SK-N-SH (cell line): ENCODE results near the gene SLC22A23. TPM values are rescaled to one million over a fixed set of nuclear protein-coding genes. Genes with fewer than 3 reads are reported as not detected.
"Not testable (repeated sequence)": the region's sequence is repeated elsewhere in the genome, so short reads cannot be mapped to it uniquely, and the experiment has no call there.

Experiments used
- CTCF ChIA-PET: fragments of 300-600, 350-600 bp; formaldehyde crosslinking; extraction: SDS; loops from one replicate; lab custom pipeline; 2021; lab: Yijun Ruan, JAX
- POLR2A ChIA-PET: fragments of 350-600 bp; sonication (Branson Sonifier 250); formaldehyde crosslinking; extraction: SDS; loops from one replicate; lab custom pipeline; 2020; ENCODE audit warnings: antibody characterized with exemption, inconsistent platforms; lab: Yijun Ruan, JAX
- DNase-seq: peaks from one replicate; pipeline ENCODE4 v3.0.0; 2012
- H2AFZ ChIP-seq: fragments of 200-600 bp; sonication (generic); 2 replicates; pipeline ENCODE4 v1.8.1; 2016; ENCODE audit warnings: antibody characterized with exemption, mild to moderate bottlenecking, low read depth
- H3F3A ChIP-seq: fragments of 200-600 bp; sonication (generic); replicated peaks from 2 replicates; pipeline ENCODE3; 2016; ENCODE audit warnings: antibody characterized with exemption, mild to moderate bottlenecking; ENCODE audit not compliant: insufficient read depth
- H3K27ac ChIP-seq, 2 experiments: fragments of 200-500 bp in 1 of 2; fragments of 200-600 bp in 1 of 2; sonication (Bioruptor generic) in 1 of 2; sonication (generic), shearing (Covaris generic) in 1 of 2; 2 replicates each; pipeline versions ENCODE4 v1.5.1 to v1.6.1; 2014 to 2016; ENCODE audit warnings: low read depth in 2 of 2, inconsistent platforms in 1 of 2, low read length in 1 of 2, mild to moderate bottlenecking in 1 of 2, mixed read lengths in 1 of 2
- H3K27me3 ChIP-seq: fragments of 200-600 bp; sonication (generic), shearing (Covaris generic); 2 replicates; pipeline ENCODE4 v1.6.1; 2016; ENCODE audit warnings: mixed run types; ENCODE audit not compliant: insufficient read depth
- H3K36me3 ChIP-seq, 2 experiments: fragments of 200-500 bp in 1 of 2; fragments of 200-600 bp in 1 of 2; sonication (Bioruptor generic) in 1 of 2; sonication (generic) in 1 of 2; replicated peaks in 1 of 2; 2 replicates each; pipeline versions ENCODE3 to v1.5.1; 2014 to 2016; ENCODE audit warnings: low read length in 1 of 2, mild to moderate bottlenecking in 1 of 2; ENCODE audit not compliant: insufficient read depth in 2 of 2, control insufficient read depth in 1 of 2
- H3K4me1 ChIP-seq, 2 experiments: fragments of 200-500 bp in 1 of 2; fragments of 200-600 bp in 1 of 2; sonication (Bioruptor generic) in 1 of 2; sonication (generic), shearing (Covaris generic) in 1 of 2; 2 replicates each; pipeline versions ENCODE4 v1.5.1 to v1.6.1; 2014 to 2016; ENCODE audit warnings: low read depth in 1 of 2, low read length in 1 of 2, mixed run types in 1 of 2; ENCODE audit not compliant: insufficient read depth in 2 of 2, control insufficient read depth in 1 of 2
- H3K4me2 ChIP-seq: fragments of 200-600 bp; sonication (generic), shearing (Covaris generic); 2 replicates; pipeline ENCODE4 v1.6.1; 2017; ENCODE audit warnings: mixed run types
- H3K4me3 ChIP-seq, 2 experiments: fragments of 200-500 bp in 1 of 2; fragments of 200-600 bp in 1 of 2; sonication (Bioruptor generic) in 1 of 2; sonication (generic), shearing (Covaris generic) in 1 of 2; 2 replicates each; pipeline versions ENCODE4 v1.5.1 to v1.8.1; 2014 to 2016; ENCODE audit warnings: low read depth in 2 of 2, inconsistent platforms in 1 of 2, low read length in 1 of 2, mild to moderate bottlenecking in 1 of 2, mixed read lengths in 1 of 2, moderate library complexity in 1 of 2
- H3K79me2 ChIP-seq: fragments of 200-600 bp; sonication (generic); 2 replicates; pipeline ENCODE4 v1.8.1; 2017; ENCODE audit warnings: mild to moderate bottlenecking; ENCODE audit not compliant: insufficient read depth
- H3K9ac ChIP-seq: fragments of 200-600 bp; sonication (generic); 2 replicates; pipeline ENCODE4 v1.6.1; 2017; ENCODE audit warnings: mixed run types
- H3K9me2 ChIP-seq: fragments of 200-600 bp; sonication (generic); 2 replicates; pipeline ENCODE4 v1.6.1; 2017; ENCODE audit warnings: mixed run types
- H3K9me3 ChIP-seq: fragments of 200-600 bp; sonication (generic); 2 replicates; pipeline ENCODE4 v1.6.1; 2017; ENCODE audit warnings: mixed run types, mild to moderate bottlenecking, moderate library complexity
- H4K20me1 ChIP-seq: fragments of 200-600 bp; sonication (generic); 2 replicates; pipeline ENCODE4 v1.6.1; 2017; ENCODE audit warnings: mild to moderate bottlenecking, mixed run types; ENCODE audit not compliant: insufficient read depth
- CHD2 ChIP-seq: fragments of 150-350 bp; IDR thresholded peaks from 2 replicates; pipeline ENCODE4 v1.6.1; 2018; ENCODE audit warnings: low read length; ENCODE audit not compliant: partially characterized antibody
- CTCF ChIP-seq: fragments of 200-600 bp; sonication (generic); IDR thresholded peaks from 2 replicates; pipeline ENCODE4 v1.6.1; 2017; ENCODE audit warnings: antibody characterized with exemption, mild to moderate bottlenecking, moderate library complexity
- ELF1 ChIP-seq: IDR thresholded peaks from 2 replicates; pipeline ENCODE4 v1.4.0; 2012
- EZH2phosphoT487 ChIP-seq: fragments of 200-600 bp; sonication (generic); IDR thresholded peaks from 2 replicates; pipeline ENCODE4 v1.6.1; 2017; ENCODE audit warnings: low read depth, mixed run types, mild to moderate bottlenecking, antibody characterized with exemption, moderate library complexity, borderline replicate concordance
- FOXM1 ChIP-seq: IDR thresholded peaks from 2 replicates; pipeline ENCODE4 v1.4.0; 2012; ENCODE audit warnings: low read depth, mild to moderate bottlenecking
- GABPA ChIP-seq: IDR thresholded peaks from 2 replicates; pipeline ENCODE4 v1.4.0; 2012; ENCODE audit warnings: low read depth, mild to moderate bottlenecking
- JUND ChIP-seq: IDR thresholded peaks from 2 replicates; pipeline ENCODE4 v1.4.0; 2012
- MXI1 ChIP-seq: IDR thresholded peaks from 2 replicates; pipeline ENCODE4 v1.6.1; 2012; ENCODE audit warnings: mild to moderate bottlenecking, low read depth, low read length, improper control_type of control experiment
- NRF1 ChIP-seq: IDR thresholded peaks from 2 replicates; pipeline ENCODE4 v1.6.1; 2012; ENCODE audit warnings: low read depth, mild to moderate bottlenecking, low read length
- POLR2AphosphoS5 ChIP-seq: IDR thresholded peaks from 2 replicates; pipeline ENCODE4 v1.6.1; 2012; ENCODE audit warnings: low read depth, low read length
- RAD21 ChIP-seq: IDR thresholded peaks from 2 replicates; pipeline ENCODE4 v1.6.1; 2012; ENCODE audit warnings: mild to moderate bottlenecking, low read length
- SIN3A ChIP-seq: IDR thresholded peaks from 2 replicates; pipeline ENCODE4 v1.6.1; 2012; ENCODE audit warnings: low read depth, mild to moderate bottlenecking, low read length, moderate library complexity, borderline replicate concordance
- SMC3 ChIP-seq: IDR thresholded peaks from 2 replicates; pipeline ENCODE4 v1.6.1; 2012; ENCODE audit warnings: low read depth, low read length, improper control_type of control experiment
- TCF12 ChIP-seq: IDR thresholded peaks from 2 replicates; pipeline ENCODE4 v1.4.0; 2012
- TEAD4 ChIP-seq: IDR thresholded peaks from 2 replicates; pipeline ENCODE4 v1.4.0; 2012; ENCODE audit warnings: mild to moderate bottlenecking, borderline replicate concordance; ENCODE audit not compliant: insufficient read depth
- USF1 ChIP-seq: IDR thresholded peaks from 2 replicates; pipeline ENCODE4 v1.4.0; 2012; ENCODE audit warnings: low read depth, borderline replicate concordance
- ZBTB33 ChIP-seq: IDR thresholded peaks from 2 replicates; pipeline ENCODE4 v1.4.0; 2012; ENCODE audit warnings: low read depth, borderline replicate concordance
- WGBS: methylation state at CpG from one replicate; pipeline ENCODE4 v1.1.6; 2017; ENCODE audit warnings: low lambda C conversion rate; 5-methylcytosine and 5-hydroxymethylcytosine counted together
- polyA plus RNA-seq, 3 experiments: library from polyadenylated mRNA; depleted of rRNA; stranded (reverse); fragments of >200 nt; gene quantifications; 2 replicates each; pipeline ENCODE4 v1.2.3, GENCODE V29; 2012

Gene SLC22A23
- polyA plus RNA-seq, 1 of the 3 experiments (the other 2 are of a cell fraction) = not detected

- WGBS = 94% methylated on average over 5 of the region's 5 CpGs
- Histone ChIP-seq H3K27me3 (no peaks in the 10 kb centered on the region), H3K9ac (no peak overlapping the region), H3K27ac (no peak overlapping the region), H3K9me3 (no peaks in the 10 kb centered on the region), H3K79me2 (no peaks in the 10 kb centered on the region), H3K4me2 (no peak overlapping the region), H4K20me1 (no peaks in the 10 kb centered on the region)
- DNase-seq = no peak
- POLR2A ChIA-PET = interaction anchor here (1.6 kb wide), 1 partner anchor 15 kb away, joined by 3 read pairs; no protein-coding TSS in a partner anchor
- no peak for TF ChIP-seq NRF1
- TF ChIP-seq POLR2AphosphoS5 = no peak
- TF ChIP-seq, all 33 proteins: peak for 0
- H3K4me1 ChIP-seq = peaks cover 10 to 14% of the 10 kb centered on the region in 2 experiments; a peak in 3 of 4 replicates
- no peak overlapping the region for H3K4me3 ChIP-seq
- peaks cover 16% of the 10 kb centered on the region for H3F3A ChIP-seq
- no peaks in the 10 kb centered on the region for H3K36me3 ChIP-seq
- CTCF ChIA-PET = interaction anchor here (2.2 to 3.8 kb wide), 2 partner anchors 9 to 14 kb away, joined by 9 to 25 read pairs; no protein-coding TSS in a partner anchor
- no peak overlapping the region for H2AFZ ChIP-seq
- no peaks in the 10 kb centered on the region for H3K9me2 ChIP-seq
These were observed 211.6 kb downstream of the SLC22A23 start for GRCh38 chr6:3245216-3245615.

GRCh38 chr6:3244832-3245161, 212.1 kb downstream of the SLC22A23 start:
- H4K20me1 ChIP-seq, H3K36me3 ChIP-seq, H3K27ac ChIP-seq, H2AFZ ChIP-seq, H3K79me2 ChIP-seq, H3K4me3 ChIP-seq, DNase-seq, H3K9ac ChIP-seq, H3K9me2 ChIP-seq, H3K9me3 ChIP-seq, H3K4me2 ChIP-seq, H3K27me3 ChIP-seq: not testable (repeated sequence)
- CTCF ChIA-PET = interaction anchor here (2.2 to 3.8 kb wide), 2 partner anchors 9 to 13 kb away, joined by 9 to 25 read pairs; no protein-coding TSS in a partner anchor
- peaks cover 10 to 14% of the 10 kb centered on the region in 2 experiments; a peak in 3 of 4 replicates for H3K4me1 ChIP-seq
- 97% methylated on average over 7 of the region's 7 CpGs for WGBS
- POLR2A ChIA-PET = interaction anchor here (1.6 kb wide), 1 partner anchor 14 kb away, joined by 3 read pairs; no protein-coding TSS in a partner anchor
- H3F3A ChIP-seq = peaks cover 16% of the 10 kb centered on the region

- Histone ChIP-seq H3K9me3 (no peaks in the 10 kb centered on the region), H3K9ac (no peak overlapping the region), H3K27me3 (no peaks in the 10 kb centered on the region), H4K20me1 (no peaks in the 10 kb centered on the region), H3K79me2 (no peaks in the 10 kb centered on the region), H3K36me3 (no peaks in the 10 kb centered on the region), H3K4me1 (peaks cover 10 to 14% of the 10 kb centered on the region in 2 experiments; a peak in 3 of 4 replicates), H3F3A (peaks cover 16% of the 10 kb centered on the region), H3K9me2 (no peaks in the 10 kb centered on the region), H2AFZ (no peak overlapping the region), H3K4me3 (no peak overlapping the region), H3K4me2 (no peak overlapping the region), H3K27ac (no peak overlapping the region)
- POLR2A ChIA-PET = interaction anchor here (1.6 kb wide), 1 partner anchor 14 kb away, joined by 3 read pairs; no protein-coding TSS in a partner anchor
- CTCF ChIA-PET = interaction anchor here (0.7 to 2.2 kb wide), 2 partner anchors 13 to 87 kb away, joined by 3 to 9 read pairs; partner anchors contain the start of gene TUBB2A
- no peak for DNase-seq
- 94% methylated on average over 8 of the region's 8 CpGs for WGBS
- no peak for TF ChIP-seq ZBTB33
- no peak for TF ChIP-seq FOXM1
- TF ChIP-seq ELF1 = no peak
- no peak for TF ChIP-seq MXI1
- TF ChIP-seq JUND = no peak
- TF ChIP-seq GABPA = no peak
- TF ChIP-seq CHD2 = no peak
- TF ChIP-seq TCF12 = no peak
- TF ChIP-seq CTCF = no peak
- no peak for TF ChIP-seq NRF1
- TF ChIP-seq USF1 = no peak
- TF ChIP-seq SMC3 = no peak
- TF ChIP-seq EZH2phosphoT487 = no peak
- no peak for TF ChIP-seq RAD21
- no peak for TF ChIP-seq TEAD4
- TF ChIP-seq SIN3A = no peak
These were observed 212.6 kb downstream of the SLC22A23 start for GRCh38 chr6:3244003-3244831.
